ENCODE results near the gene TCEAL7. TPM values are rescaled to one million over a fixed set of nuclear protein-coding genes. Genes with fewer than 3 reads are reported as not detected.

The TCEAL7 gene
- total and polyA plus RNA-seq, 9 of the 15 experiments (the other 6 are each of a cell fraction or from before 2014, with no cell fraction given) = 0.07 to 0.34 (median 0.13) TPM; not detected in 4

- DNase-seq (ENCODE audit: extremely low read depth in 1 of 4, low spot score in 3 of 4) = no peak
- BruUV-seq (replicated peaks) = no TSS peak
- Histone ChIP-seq H3K27me3 (ENCODE audit: control insufficient read depth in 2 of 2, insufficient read depth in 2 of 2, low read length in 2 of 2) (no peaks in the 10 kb centered on the region), H2AFZ (ENCODE audit: low read depth, low read length) (no peak overlapping the region), H3K9ac (ENCODE audit: insufficient read depth in 1 of 2, low read depth in 2 of 2, low read length in 2 of 2) (no peak overlapping the region), H3K4me1 (replicated peaks in 1 of 2; ENCODE audit: control insufficient read depth in 2 of 2, insufficient read depth in 2 of 2, low read length in 2 of 2) (peaks cover 0 to 6% of the 10 kb centered on the region in 2 experiments; a peak in 1 of 5 replicates), H3K79me2 (ENCODE audit: control insufficient read depth, insufficient read depth, low read length) (no peaks in the 10 kb centered on the region), H3K27ac (ENCODE audit: extremely low read depth, low read depth, low read length) (no peak overlapping the region), H4K20me1 (replicated peaks; ENCODE audit: control insufficient read depth, insufficient read depth, low read length) (no peaks in the 10 kb centered on the region), H3K9me3 (replicated peaks; ENCODE audit: control insufficient read depth, insufficient read depth, low read depth, low read length) (no peaks in the 10 kb centered on the region), H3K4me3 (no peak overlapping the region), H3K4me2 (ENCODE audit: insufficient read depth, low read length) (no peak overlapping the region), H3K9me1 (ENCODE audit: control insufficient read depth, insufficient read depth, low read length) (no peaks in the 10 kb centered on the region), H3K36me3 (ENCODE audit: control insufficient read depth, insufficient read depth, low read length) (no peaks in the 10 kb centered on the region)
- intact Hi-C loops (cut with micrococcal nuclease) (no loop called here), in situ Hi-C loops (cut with MboI) (no loop called here)
- 31% methylated on average over 2 of the region's 2 CpGs for WGBS (ENCODE audit: insufficient coverage, low coverage, missing lambda C conversion rate)
- POLR2A ChIA-PET = no interaction called here
- no peak for FAIRE-seq
- ATAC-seq = no peak
- CTCF ChIA-PET (ENCODE audit: low intra/inter-chr PET ratio) = no interaction called here
- TF ChIP-seq FOXA3 (CRISPR knock-in tag; conservative IDR thresholded peaks at IDR 0.05 in 1 of 2, IDR thresholded peaks at IDR 0.05 in 1 of 2) (peak in 1 of 2 experiments; percentile 31; a peak in 1 of 4 replicates), NCOA2 (IDR thresholded peaks at IDR 0.05; ENCODE audit: partially characterized antibody in 2 of 2) (no peak), THRA (IDR thresholded peaks at IDR 0.05) (no peak), KDM1A (IDR thresholded peaks at IDR 0.05) (no peak)
Measured at GRCh38 chrX:103363046-103363445, 33.0 kb downstream of the TCEAL7 start.

- H4K20me1 ChIP-seq (replicated peaks; ENCODE audit: control insufficient read depth, insufficient read depth, low read length) = no peaks in the 10 kb centered on the region
- ATAC-seq = no peak
- CTCF ChIA-PET (ENCODE audit: low intra/inter-chr PET ratio) = no interaction called here
- POLR2A ChIA-PET = interaction anchor here (0.8 kb wide), 1 partner anchor 16 kb away, joined by 3 read pairs; no protein-coding TSS in a partner anchor
- H3K79me2 ChIP-seq (ENCODE audit: control insufficient read depth, insufficient read depth, low read length) = no peaks in the 10 kb centered on the region
- H2AFZ ChIP-seq (ENCODE audit: low read depth, low read length) = 0 out of 2 replicates have a peak overlapping the region, but pooled peaks have one; percentile 9
- H3K9ac ChIP-seq (ENCODE audit: insufficient read depth in 1 of 2, low read depth in 2 of 2, low read length in 2 of 2) = no peak overlapping the region
- WGBS (ENCODE audit: insufficient coverage, low coverage, missing lambda C conversion rate) = 20% methylated on average over 1 of the region's 1 CpG
- no peaks in the 10 kb centered on the region for H3K36me3 ChIP-seq (ENCODE audit: control insufficient read depth, insufficient read depth, low read length)
- in situ Hi-C loops (cut with MboI) = no loop called here
- no peaks in the 10 kb centered on the region; a peak in 1 of 5 replicates for H3K4me1 ChIP-seq (replicated peaks in 1 of 2; ENCODE audit: control insufficient read depth in 2 of 2, insufficient read depth in 2 of 2, low read length in 2 of 2)
- H3K27me3 ChIP-seq (ENCODE audit: control insufficient read depth in 2 of 2, insufficient read depth in 2 of 2, low read length in 2 of 2) = no peaks in the 10 kb centered on the region
- H3K9me1 ChIP-seq (ENCODE audit: control insufficient read depth, insufficient read depth, low read length) = no peaks in the 10 kb centered on the region
- H3K27ac ChIP-seq (ENCODE audit: extremely low read depth, low read depth, low read length) = no peak overlapping the region
- no peak overlapping the region for H3K4me3 ChIP-seq
- FAIRE-seq = no peak
- no peaks in the 10 kb centered on the region for H3K9me3 ChIP-seq (replicated peaks; ENCODE audit: control insufficient read depth, insufficient read depth, low read depth, low read length)
- BruUV-seq (replicated peaks) = no TSS peak
- no peak for DNase-seq (ENCODE audit: extremely low read depth in 1 of 4, low spot score in 3 of 4)
- H3K4me2 ChIP-seq (ENCODE audit: insufficient read depth, low read length) = no peak overlapping the region
- intact Hi-C loops (cut with micrococcal nuclease) = no loop called here
- TF ChIP-seq ZBTB26 (CRISPR knock-in tag; IDR thresholded peaks at IDR 0.05) (no peak), TEAD1 (CRISPR knock-in tag; IDR thresholded peaks at IDR 0.05) (no peak), FOXK2 (conservative IDR thresholded peaks at IDR 0.05 in 1 of 2, IDR thresholded peaks at IDR 0.05 in 1 of 2; ENCODE audit: low read depth in 2 of 2) (no peak), ZNF780A (CRISPR knock-in tag; IDR thresholded peaks at IDR 0.05) (no peak), ZBTB2 (IDR thresholded peaks at IDR 0.05) (no peak), ZBTB17 (CRISPR knock-in tag; IDR thresholded peaks at IDR 0.05) (no peak), CBX3 (IDR thresholded peaks at IDR 0.05; ENCODE audit: borderline replicate concordance in 1 of 2, low read length in 2 of 2) (no peak)
Measured at GRCh38 chrX:103367502-103367901, 37.5 kb downstream of the TCEAL7 start.

All from K562 (cell line).